PC-9 (cell line): ENCODE measurements around the gene ARNT2. TPM values are rescaled to one million over a fixed set of nuclear protein-coding genes. Genes with fewer than 3 reads are reported as not detected.

ENCODE experiments used
- BruUV-seq: library from RNA; stranded (reverse); fragments of 400-500 nt; replicated peaks from 2 replicates; lab custom pipeline; 2021; lab: Mats Ljungman, UMichigan
- CTCF ChIA-PET: fragments of 300-600 bp; sonication (Branson Sonifier 250); formaldehyde crosslinking; loops from one replicate; lab custom pipeline; 2022; ENCODE audit warnings: antibody characterized with exemption; lab: Charles Lee
- POLR2A ChIA-PET: fragments of 300-600 bp; sonication (Branson Sonifier 250); formaldehyde crosslinking; loops from one replicate; lab custom pipeline; 2022; ENCODE audit warnings: antibody characterized with exemption; ENCODE audit not compliant: unreplicated experiment; lab: Charles Lee
- DNase-seq, 2 experiments: peaks; one replicate each; pipeline versions ENCODE4 v3.0.0 to v3.0.0-alpha.2; 2015 to 2022; ENCODE audit warnings: mixed read lengths in 1 of 2
- H2AFZ ChIP-seq: fragments of 200-600 bp; sonication (generic); 2 replicates; pipeline ENCODE4 v1.8.1; 2017; ENCODE audit warnings: antibody characterized with exemption
- H3F3A ChIP-seq: fragments of 200-600 bp; sonication (generic); 2 replicates; pipeline ENCODE4 v1.8.1; 2017; ENCODE audit warnings: antibody characterized with exemption, mild to moderate bottlenecking, low read depth; ENCODE audit not compliant: insufficient read depth
- H3K27ac ChIP-seq: fragments of 200-600 bp; sonication (generic); 2 replicates; pipeline ENCODE4 v1.6.1; 2016; ENCODE audit warnings: mixed run types
- H3K27me3 ChIP-seq: fragments of 200-600 bp; sonication (generic); 2 replicates; pipeline ENCODE4 v1.6.1; 2016; ENCODE audit warnings: low read depth, mixed run types; ENCODE audit not compliant: insufficient read depth
- H3K36me3 ChIP-seq: fragments of 200-600 bp; sonication (generic); 2 replicates; pipeline ENCODE4 v1.6.1; 2016; ENCODE audit warnings: low read depth, mixed run types
- H3K4me1 ChIP-seq: fragments of 200-600 bp; sonication (generic); replicated peaks from 2 replicates; pipeline ENCODE4 v1.6.1; 2016; ENCODE audit warnings: mixed run types; ENCODE audit not compliant: insufficient read depth
- H3K4me2 ChIP-seq: fragments of 200-600 bp; sonication (generic); 2 replicates; pipeline ENCODE4 v1.6.1; 2017; ENCODE audit warnings: mixed run types
- H3K4me3 ChIP-seq: fragments of 200-600 bp; sonication (generic); 2 replicates; pipeline ENCODE4 v1.6.1; 2016; ENCODE audit warnings: mixed run types
- H3K79me2 ChIP-seq: fragments of 200-600 bp; sonication (generic); 2 replicates; pipeline ENCODE4 v1.6.1; 2017; ENCODE audit warnings: low read depth, mixed run types
- H3K9me2 ChIP-seq: fragments of 200-600 bp; sonication (generic); 2 replicates; pipeline ENCODE4 v1.8.1; 2017; ENCODE audit warnings: mild to moderate bottlenecking; ENCODE audit not compliant: insufficient read depth
- H3K9me3 ChIP-seq: fragments of 200-600 bp; sonication (generic); 2 replicates; pipeline ENCODE4 v1.8.1; 2016; ENCODE audit warnings: low read depth; ENCODE audit not compliant: insufficient read depth
- H4K20me1 ChIP-seq: fragments of 200-600 bp; sonication (generic); 2 replicates; pipeline ENCODE4 v1.8.1; 2017; ENCODE audit not compliant: insufficient read depth
- CTCF ChIP-seq: fragments of 200-600 bp; sonication (generic); conservative IDR thresholded peaks from 2 replicates; pipeline ENCODE4 v1.6.1; 2017; ENCODE audit warnings: mixed run types, antibody characterized with exemption, mild to moderate bottlenecking, moderate library complexity
- EZH2 ChIP-seq: fragments of 200-600 bp; sonication (generic); IDR thresholded peaks from 2 replicates; pipeline ENCODE4 v1.8.0; 2017; ENCODE audit warnings: antibody characterized with exemption, low read depth
- intact Hi-C: fragments of 100-400 bp; cut with micrococcal nuclease; formaldehyde crosslinking; loops from one replicate; pipeline ENCODE4 v1.10.0; 2022; ENCODE audit not compliant: unreplicated experiment
- total RNA-seq: library from RNA; stranded (reverse); gene quantifications from 2 replicates; pipeline ENCODE4 v1.2.3, GENCODE V29; 2021

Gene ARNT2
- total RNA-seq, 1 experiment from 2014 or later = 4.3 TPM

GRCh38 chr15:80403712-80404056 is 498 bp upstream of the ARNT2 start:
- TF ChIP-seq CTCF = no peak
- no peak for TF ChIP-seq EZH2
- H3K4me2 ChIP-seq = no peak overlapping the region
- H3K4me3 ChIP-seq = no peak overlapping the region
- no peaks in the 10 kb centered on the region for H3K36me3 ChIP-seq
- no peak overlapping the region for H3K27ac ChIP-seq
- no peak overlapping the region for H2AFZ ChIP-seq
- BruUV-seq = no TSS peak
- no peaks in the 10 kb centered on the region for H3K4me1 ChIP-seq
- H3K9me2 ChIP-seq = no peaks in the 10 kb centered on the region
- no peak for DNase-seq
- no peaks in the 10 kb centered on the region for H4K20me1 ChIP-seq
- no peaks in the 10 kb centered on the region for H3K79me2 ChIP-seq
- intact Hi-C loops = no loop called here
- no peaks in the 10 kb centered on the region for H3K9me3 ChIP-seq
- no peaks in the 10 kb centered on the region for H3F3A ChIP-seq
- POLR2A ChIA-PET = no interaction called here
- H3K27me3 ChIP-seq = peaks cover 60% of the 10 kb centered on the region
- CTCF ChIA-PET = no interaction called here

- H3K36me3 ChIP-seq = no peaks in the 10 kb centered on the region
- no peaks in the 10 kb centered on the region for H3K9me3 ChIP-seq
- no peaks in the 10 kb centered on the region for H3K9me2 ChIP-seq
- no peaks in the 10 kb centered on the region for H3K4me1 ChIP-seq
- POLR2A ChIA-PET = no interaction called here
- no peak overlapping the region for H3K27ac ChIP-seq
- no TSS peak for BruUV-seq
- CTCF ChIA-PET = no interaction called here
- H3K79me2 ChIP-seq = no peaks in the 10 kb centered on the region
- H3K4me3 ChIP-seq = no peak overlapping the region
- H3K27me3 ChIP-seq = peaks cover 55% of the 10 kb centered on the region
- no peak overlapping the region for H2AFZ ChIP-seq
- no peaks in the 10 kb centered on the region for H4K20me1 ChIP-seq
- no peaks in the 10 kb centered on the region for H3F3A ChIP-seq
- no peak for DNase-seq
- TF ChIP-seq CTCF (no peak), EZH2 (no peak)
- H3K4me2 ChIP-seq = no peak overlapping the region
- intact Hi-C loops = no loop called here
Measured at GRCh38 chr15:80404761-80405553, 775 bp downstream of the ARNT2 start.

GRCh38 chr15:80405554-80405850 is 1.3 kb downstream of the ARNT2 start:
- TF ChIP-seq EZH2 = no peak
- TF ChIP-seq CTCF = no peak
- CTCF ChIA-PET = no interaction called here
- no peaks in the 10 kb centered on the region for H3K4me1 ChIP-seq
- no peaks in the 10 kb centered on the region for H3K36me3 ChIP-seq
- no peaks in the 10 kb centered on the region for H3K79me2 ChIP-seq
- POLR2A ChIA-PET = no interaction called here
- no peaks in the 10 kb centered on the region for H4K20me1 ChIP-seq
- no peaks in the 10 kb centered on the region for H3K9me2 ChIP-seq
- intact Hi-C loops = no loop called here
- no peak overlapping the region for H2AFZ ChIP-seq
- BruUV-seq = no TSS peak
- no peak overlapping the region for H3K4me3 ChIP-seq
- peaks cover 52% of the 10 kb centered on the region for H3K27me3 ChIP-seq
- H3F3A ChIP-seq = no peaks in the 10 kb centered on the region
- H3K9me3 ChIP-seq = no peaks in the 10 kb centered on the region
- DNase-seq = no peak
- no peak overlapping the region for H3K4me2 ChIP-seq
- H3K27ac ChIP-seq = no peak overlapping the region
